ENCODE results near the gene CD300LD.

- TF ChIP-seq CTCF (IDR thresholded peaks at IDR 0.05 in 8 of 11, conservative IDR thresholded peaks at IDR 0.05 in 3 of 11) (no peak), POLR2AphosphoS5 (IDR thresholded peaks at IDR 0.05) (no peak), POLR2A (IDR thresholded peaks at IDR 0.05) (no peak)
Observed at GRCh38 chr17:74543891-74544760, 48.0 kb downstream of the CD300LD start.

Measured in spleen (tissue), 7 donors.